HG02943 (cell line): ENCODE results near the gene MARCHF10.
"Not testable (repeated sequence)": the region's sequence is repeated elsewhere in the genome, so short reads cannot be mapped to it uniquely, and the experiment has no call there.

ENCODE experiments used
- ATAC-seq: cut with Tn5 transposase; IDR thresholded peaks from one replicate; pipeline ENCODE4 v1.9.1; 2021; ENCODE audit warnings: mild to moderate bottlenecking, low read depth, moderate library complexity; ENCODE audit not compliant: unreplicated experiment

Gene MARCHF10, protein sequence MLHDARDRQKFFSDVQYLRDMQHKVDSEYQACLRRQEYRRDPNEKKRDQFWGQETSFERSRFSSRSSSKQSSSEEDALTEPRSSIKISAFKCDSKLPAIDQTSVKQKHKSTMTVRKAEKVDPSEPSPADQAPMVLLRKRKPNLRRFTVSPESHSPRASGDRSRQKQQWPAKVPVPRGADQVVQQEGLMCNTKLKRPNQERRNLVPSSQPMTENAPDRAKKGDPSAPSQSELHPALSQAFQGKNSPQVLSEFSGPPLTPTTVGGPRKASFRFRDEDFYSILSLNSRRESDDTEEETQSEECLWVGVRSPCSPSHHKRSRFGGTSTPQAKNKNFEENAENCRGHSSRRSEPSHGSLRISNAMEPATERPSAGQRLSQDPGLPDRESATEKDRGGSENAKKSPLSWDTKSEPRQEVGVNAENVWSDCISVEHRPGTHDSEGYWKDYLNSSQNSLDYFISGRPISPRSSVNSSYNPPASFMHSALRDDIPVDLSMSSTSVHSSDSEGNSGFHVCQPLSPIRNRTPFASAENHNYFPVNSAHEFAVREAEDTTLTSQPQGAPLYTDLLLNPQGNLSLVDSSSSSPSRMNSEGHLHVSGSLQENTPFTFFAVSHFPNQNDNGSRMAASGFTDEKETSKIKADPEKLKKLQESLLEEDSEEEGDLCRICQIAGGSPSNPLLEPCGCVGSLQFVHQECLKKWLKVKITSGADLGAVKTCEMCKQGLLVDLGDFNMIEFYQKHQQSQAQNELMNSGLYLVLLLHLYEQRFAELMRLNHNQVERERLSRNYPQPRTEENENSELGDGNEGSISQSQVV

DNA sequence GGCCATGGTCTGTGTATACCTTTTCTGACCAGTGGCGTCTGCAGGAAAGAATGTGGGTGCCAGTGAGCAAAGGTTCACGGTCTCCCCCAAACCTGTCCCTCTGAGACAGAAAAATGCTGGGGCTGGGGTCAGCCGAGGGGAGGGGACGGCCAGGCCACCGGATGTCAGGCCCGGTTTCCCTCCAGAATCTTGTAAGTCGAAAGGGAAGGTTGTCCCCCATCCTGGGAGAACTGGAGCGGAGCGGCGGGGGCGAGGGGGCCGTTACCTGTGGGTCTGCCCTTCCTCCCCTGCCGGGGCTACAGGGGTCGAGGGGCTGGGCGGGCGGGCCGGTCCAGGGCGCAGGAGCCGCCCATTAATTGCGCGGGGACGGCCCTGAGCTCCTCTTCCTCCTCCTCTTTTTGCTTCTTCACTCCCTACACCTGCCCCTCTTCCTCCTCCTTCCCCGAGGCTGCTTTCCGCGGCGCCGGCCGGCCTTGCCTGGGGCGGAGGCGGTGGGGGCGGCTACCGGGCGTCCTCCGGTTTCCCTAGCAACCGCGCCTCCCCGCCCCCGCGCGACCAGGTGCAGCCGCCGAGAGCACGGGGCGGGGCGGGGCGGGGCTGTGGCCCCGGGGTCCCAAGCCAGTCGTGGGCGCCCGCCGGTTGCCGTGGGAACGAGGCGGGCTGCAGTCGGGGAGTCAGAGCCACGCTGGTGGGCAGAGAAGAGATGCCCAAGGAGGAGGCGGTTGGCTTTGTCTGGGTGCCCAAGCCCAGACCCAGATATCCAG lies at the start of gene MARCHF10:
MARCHF10 (minus strand) TSS at position 503 of the 764 bp plus-strand sequence. CDS start 6,579 bp downstream, outside the sequence.
- ATAC-seq, result no peak

- no peak for ATAC-seq
Measured at GRCh38 chr17:62857526-62857925, 49.4 kb upstream of the MARCHF10 start.

GRCh38 chr17:62856594-62856993 lies 48.5 kb upstream of the MARCHF10 start:
- ATAC-seq, result no peak

DNA sequence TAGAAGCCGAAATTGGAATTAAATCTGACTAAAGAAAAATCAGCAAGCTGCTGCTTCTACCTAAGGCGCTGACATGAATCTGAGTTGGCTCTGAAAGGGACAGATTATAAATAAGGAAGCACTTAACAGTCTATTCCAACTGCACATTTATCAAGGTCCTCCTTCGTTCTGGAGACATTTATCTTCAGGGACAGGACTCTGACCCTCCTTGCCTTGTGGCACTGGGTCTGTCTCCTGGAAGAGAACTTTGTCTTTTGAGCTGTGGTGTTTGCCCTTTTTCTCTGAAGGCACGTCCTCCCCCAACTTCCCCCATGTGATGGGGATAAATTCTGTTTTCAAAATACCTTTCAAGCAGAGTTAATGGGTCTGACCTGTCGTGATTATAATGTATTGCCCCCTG lies 47.0 kb upstream of the MARCHF10 start:
- no peak for ATAC-seq

- ATAC-seq, result no peak
Measured at GRCh38 chr17:62854098-62854680, 46.1 kb upstream of the MARCHF10 start.

- ATAC-seq, result no peak
Measured at GRCh38 chr17:62852195-62852594, 44.1 kb upstream of the MARCHF10 start.

DNA sequence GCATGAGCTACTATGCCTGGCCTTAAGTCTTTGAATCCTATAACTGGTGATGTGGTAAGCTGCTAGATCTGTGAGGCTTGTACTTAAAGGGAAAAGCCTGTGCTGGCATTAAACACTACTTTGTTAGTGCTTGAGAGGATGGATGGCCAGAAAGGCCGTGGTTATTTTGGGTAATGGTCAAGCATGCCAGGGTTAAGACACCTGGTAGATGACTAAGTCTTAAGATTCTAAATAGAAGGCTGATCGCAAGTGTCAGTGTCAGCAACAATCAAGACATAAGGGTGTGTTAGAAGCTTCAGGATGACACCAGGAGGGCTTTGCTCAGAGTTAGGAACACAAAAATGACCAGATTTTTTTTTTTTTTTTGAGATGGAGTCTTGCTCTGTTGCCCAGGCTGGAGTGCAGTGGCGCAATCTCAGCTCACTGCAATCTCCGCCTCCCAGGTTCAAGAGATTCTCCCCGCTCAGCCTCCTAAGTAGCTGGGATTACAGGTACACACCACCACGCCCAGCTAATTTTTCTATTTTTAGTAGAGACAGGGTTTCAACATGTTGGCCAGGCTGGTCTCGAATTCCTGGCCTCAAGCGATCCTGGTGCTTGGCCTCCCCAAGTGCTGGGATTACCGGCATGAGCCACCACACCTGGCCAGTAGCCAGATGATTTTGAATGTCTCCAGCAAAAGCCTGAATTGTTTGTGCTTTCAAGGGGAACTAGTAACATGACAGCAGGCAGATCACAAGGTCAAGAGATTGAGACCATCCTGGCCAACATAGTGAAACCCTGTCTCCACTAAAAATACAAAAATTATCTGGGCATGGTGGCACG lies 41.7 kb upstream of the MARCHF10 start:
- ATAC-seq, result not testable (repeated sequence)

- ATAC-seq, result no peak
Measured at GRCh38 chr17:62848334-62848733, 40.2 kb upstream of the MARCHF10 start.

- ATAC-seq, result no peak
Measured at GRCh38 chr17:62847426-62847825, 39.3 kb upstream of the MARCHF10 start.

GRCh38 chr17:62840871-62841270 lies 32.8 kb upstream of the MARCHF10 start:
- ATAC-seq, result no peak

- ATAC-seq, result not testable (repeated sequence)
Measured at GRCh38 chr17:62833816-62834215, 25.7 kb upstream of the MARCHF10 start.

DNA sequence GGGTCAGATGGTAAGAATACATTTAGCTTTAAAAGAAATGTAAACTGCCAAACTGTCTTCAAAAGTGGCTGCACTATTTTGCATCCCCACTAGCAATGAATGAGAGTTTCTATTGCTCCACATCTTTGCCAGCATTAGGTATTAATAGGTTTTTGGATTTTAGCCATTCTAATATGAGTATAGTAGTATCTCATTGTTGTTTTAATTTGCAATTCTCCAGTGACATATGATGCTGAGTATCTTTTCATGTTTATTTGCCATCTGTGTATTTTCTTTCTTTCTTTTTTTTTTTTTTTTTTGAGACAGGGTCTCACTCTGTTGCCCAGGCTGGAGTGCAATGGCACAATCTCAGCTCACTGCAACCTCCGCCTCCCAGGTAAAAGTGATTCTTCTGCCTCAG lies 24.3 kb upstream of the MARCHF10 start:
- ATAC-seq, result no peak

GRCh38 chr17:62831066-62831465 lies 23.0 kb upstream of the MARCHF10 start:
- ATAC-seq, result not testable (repeated sequence)

DNA sequence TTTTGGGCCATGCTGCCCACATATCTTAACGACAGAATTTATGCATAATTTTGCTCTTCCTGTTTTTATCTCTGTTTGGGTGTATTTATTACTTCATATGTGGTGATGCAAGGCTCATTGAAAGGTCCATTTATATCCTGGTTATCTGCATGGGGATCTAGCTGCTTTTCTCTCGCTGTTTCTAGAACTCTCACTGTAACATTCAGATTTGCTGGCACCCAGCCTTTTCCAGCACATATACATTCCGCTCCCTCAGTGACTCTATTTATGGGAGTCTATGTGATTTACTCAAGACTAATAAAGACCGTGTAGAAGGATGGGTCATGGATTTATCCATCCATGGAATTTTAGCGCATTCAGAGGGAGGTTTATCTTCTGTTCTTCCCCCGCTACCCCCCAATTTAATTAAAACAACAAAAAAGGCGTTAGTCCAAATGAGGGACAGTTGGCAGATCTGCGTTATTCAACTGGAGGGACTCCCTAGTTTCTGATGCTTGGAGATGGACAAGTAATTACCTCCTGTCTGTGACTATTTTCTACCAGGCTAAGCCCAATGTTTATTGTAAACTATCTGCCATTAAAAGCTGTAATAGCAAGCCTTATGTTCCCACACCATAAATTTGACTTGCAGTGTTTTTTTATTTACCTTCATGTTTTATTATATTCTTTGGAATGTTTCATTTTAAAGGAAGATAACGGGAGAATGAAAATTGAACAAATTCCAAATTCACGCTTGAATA lies 19.8 kb upstream of the MARCHF10 start:
- ATAC-seq, result no peak

- ATAC-seq, result no peak
Measured at GRCh38 chr17:62826956-62827355, 18.8 kb upstream of the MARCHF10 start.

DNA sequence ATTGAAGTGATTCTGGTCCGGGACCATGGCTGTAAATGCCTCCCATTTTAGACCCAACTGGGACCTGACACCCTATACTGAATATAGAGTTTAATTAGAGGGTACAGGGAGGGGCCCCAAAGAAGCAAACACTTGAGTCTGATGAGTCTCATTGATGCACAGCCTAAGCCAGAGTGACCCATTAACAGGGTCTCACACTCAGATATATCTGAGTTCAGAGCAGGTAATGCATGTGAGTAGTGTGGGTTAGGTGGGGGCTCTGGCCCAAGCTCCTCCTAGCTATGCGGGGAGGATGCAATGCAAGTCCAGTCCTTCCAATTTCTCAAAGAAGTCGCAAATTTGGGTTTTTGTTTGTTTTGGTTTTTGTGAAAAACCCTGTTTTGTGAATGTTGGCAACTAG lies 17.1 kb upstream of the MARCHF10 start:
- ATAC-seq, result no peak

DNA sequence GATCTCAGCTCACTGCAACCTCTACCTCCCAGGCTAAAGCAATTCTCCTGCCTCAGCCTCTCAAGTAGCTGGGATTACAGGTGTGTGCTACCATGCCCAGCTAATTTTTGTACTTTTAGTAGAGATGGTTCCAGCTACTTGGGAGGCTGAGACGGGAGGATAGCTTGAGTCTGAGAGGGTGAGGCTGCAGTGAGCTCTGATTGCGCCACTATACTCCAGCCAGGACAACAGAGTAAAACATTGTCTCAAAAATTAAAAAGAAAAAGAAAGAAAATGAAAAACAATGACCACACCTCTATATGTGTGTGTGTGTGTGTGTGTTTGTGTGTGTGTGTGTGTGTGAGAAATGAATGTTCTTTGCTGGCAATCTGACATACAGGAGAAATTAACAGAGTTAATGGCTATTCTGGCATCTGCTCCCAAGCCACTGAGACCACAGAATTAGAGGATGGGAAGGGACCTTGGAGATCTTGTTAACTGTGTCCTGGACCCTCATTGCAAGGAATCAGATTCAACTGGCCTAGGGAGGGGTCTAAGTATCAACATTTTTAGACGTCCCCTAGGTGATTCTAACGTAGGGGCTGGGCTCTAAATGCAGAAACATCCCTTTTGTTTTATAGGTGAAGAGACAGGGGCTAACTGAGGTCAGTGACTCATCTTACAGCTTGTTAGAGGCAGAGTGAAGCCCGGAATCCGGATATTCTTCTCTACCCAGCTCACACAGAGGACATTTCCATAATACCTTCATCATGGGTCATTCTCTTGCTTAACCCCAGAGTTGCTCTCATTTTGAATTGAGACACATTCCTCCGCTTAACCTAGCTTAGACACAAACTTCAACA lies 16.4 kb upstream of the MARCHF10 start:
- no peak for ATAC-seq
